ENCODE measurements around the gene MAPKBP1. TPM values are rescaled to one million over a fixed set of nuclear protein-coding genes. Genes with fewer than 3 reads are reported as not detected.
A peak's percentile ranks its signal among the peaks of the same experiment; 100 is the strongest.

The MAPKBP1 gene
- total and polyA plus RNA-seq, 8 donors = 18.5 to 25.4 (median 22.9) TPM

GRCh38 chr15:41858756-41859155 lies 84.5 kb downstream of the MAPKBP1 start:
- DNase-seq (no peak), ATAC-seq (no peak)
- intact Hi-C loops (cut with DNase I) = no loop called here

DNA sequence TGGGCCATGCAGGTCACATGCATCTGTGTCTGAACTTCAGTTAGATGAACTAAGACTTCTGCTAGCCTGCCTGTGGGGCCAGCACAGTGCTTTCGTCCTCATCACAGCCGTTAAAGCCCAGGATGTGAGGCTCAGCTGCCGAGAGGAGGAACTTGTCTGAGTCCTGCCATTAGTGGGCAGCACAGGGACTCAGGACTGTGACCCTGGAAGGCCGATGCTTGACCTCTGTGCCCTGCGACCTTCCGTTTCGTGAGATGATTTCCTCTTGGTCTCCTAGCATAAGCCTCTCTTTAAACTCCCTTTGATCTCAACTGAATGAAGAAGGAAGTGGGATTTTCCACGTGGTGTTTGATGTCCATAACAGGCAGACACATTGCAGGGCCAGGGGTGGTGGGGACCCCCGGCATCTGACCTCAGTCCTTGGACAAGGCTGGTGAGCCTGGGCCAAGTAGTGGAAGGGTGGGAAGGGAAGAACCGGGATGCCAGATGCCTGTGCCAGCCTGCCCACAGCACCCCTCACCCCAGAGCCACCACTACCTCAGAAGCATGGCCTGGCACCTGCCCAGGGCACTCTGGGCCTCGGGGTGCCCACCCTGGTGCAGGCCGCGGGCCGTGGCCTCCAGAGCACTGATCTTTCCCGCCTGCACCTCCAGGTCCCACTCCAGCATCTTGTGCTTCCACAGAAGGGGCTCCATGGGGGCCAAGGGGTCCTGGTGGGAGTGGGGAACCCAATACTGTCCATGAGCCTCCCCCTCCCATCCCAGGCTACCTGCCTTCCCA lies 86.0 kb downstream of the MAPKBP1 start:
- no peaks in the 10 kb centered on the region for H3K36me3 ChIP-seq
- intact Hi-C loops (cut with DNase I) = no loop called here
- no peaks in the 10 kb centered on the region for H3K9me3 ChIP-seq
- no peak overlapping the region for H3K4me3 ChIP-seq
- TF ChIP-seq, protein P1, sequence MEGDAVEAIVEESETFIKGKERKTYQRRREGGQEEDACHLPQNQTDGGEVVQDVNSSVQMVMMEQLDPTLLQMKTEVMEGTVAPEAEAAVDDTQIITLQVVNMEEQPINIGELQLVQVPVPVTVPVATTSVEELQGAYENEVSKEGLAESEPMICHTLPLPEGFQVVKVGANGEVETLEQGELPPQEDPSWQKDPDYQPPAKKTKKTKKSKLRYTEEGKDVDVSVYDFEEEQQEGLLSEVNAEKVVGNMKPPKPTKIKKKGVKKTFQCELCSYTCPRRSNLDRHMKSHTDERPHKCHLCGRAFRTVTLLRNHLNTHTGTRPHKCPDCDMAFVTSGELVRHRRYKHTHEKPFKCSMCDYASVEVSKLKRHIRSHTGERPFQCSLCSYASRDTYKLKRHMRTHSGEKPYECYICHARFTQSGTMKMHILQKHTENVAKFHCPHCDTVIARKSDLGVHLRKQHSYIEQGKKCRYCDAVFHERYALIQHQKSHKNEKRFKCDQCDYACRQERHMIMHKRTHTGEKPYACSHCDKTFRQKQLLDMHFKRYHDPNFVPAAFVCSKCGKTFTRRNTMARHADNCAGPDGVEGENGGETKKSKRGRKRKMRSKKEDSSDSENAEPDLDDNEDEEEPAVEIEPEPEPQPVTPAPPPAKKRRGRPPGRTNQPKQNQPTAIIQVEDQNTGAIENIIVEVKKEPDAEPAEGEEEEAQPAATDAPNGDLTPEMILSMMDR (IDR thresholded peaks at IDR 0.05) = no peak
- H3K27ac ChIP-seq = no peak overlapping the region
- H3K27me3 ChIP-seq = no peaks in the 10 kb centered on the region
- ATAC-seq = peak; percentile 25
- DNase-seq = no peak
- H3K4me1 ChIP-seq = no peaks in the 10 kb centered on the region

More at GRCh38 chr15:41858756-41859155, 84.5 kb downstream of the MAPKBP1 start:
- TF ChIP-seq, protein P1 (IDR thresholded peaks at IDR 0.05) = no peak
- Histone ChIP-seq H3K9me3 (no peaks in the 10 kb centered on the region), H3K4me3 (no peak overlapping the region), H3K27ac (no peak overlapping the region), H3K36me3 (peaks cover 0 to 7% of the 10 kb centered on the region in 2 donors), H3K4me1 (no peaks in the 10 kb centered on the region), H3K27me3 (no peaks in the 10 kb centered on the region)

DNA sequence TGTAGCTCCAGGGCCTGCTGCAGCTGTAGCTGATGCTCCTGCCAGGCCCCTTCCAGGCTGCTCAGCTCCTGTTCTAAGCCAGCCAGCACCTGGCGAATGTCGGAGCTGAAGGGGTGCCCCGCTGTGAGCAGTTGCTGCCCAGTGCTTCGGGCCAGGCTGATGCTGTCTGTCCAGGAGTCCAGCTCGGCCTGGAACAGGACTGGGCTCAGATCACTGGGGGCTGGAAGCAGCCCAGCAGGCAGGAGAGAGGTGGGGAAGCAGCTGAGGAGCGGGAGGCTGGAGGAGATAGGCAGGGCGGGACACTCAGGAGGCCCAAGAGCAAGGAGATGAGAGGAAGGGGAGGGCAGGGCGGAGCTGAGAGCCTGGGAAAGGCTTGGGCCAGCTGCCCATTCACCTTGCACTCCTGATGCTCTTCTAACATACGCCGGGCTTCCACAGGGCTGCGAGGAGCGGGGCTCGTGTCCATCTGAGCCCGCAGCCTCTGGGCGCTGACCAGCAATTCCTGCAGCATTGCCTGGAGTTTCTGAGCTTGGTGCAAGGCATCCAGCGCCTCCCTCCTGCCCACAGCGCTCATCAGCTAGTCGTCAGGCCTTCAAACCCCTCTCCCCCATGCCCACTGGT lies 87.6 kb downstream of the MAPKBP1 start:
- Histone ChIP-seq H3K9me3 (no peaks in the 10 kb centered on the region), H3K36me3 (peaks cover 0 to 5% of the 10 kb centered on the region in 2 donors), H3K27me3 (no peaks in the 10 kb centered on the region), H3K4me1 (no peaks in the 10 kb centered on the region), H3K4me3 (no peak overlapping the region), H3K27ac (no peak overlapping the region)
- intact Hi-C loops (cut with DNase I) = no loop called here
- ATAC-seq (no peak), DNase-seq (no peak)
- TF ChIP-seq, protein P1 (IDR thresholded peaks at IDR 0.05) = no peak

- H3K27me3 ChIP-seq = no peaks in the 10 kb centered on the region
- intact Hi-C loops (cut with DNase I) = no loop called here
- peak in 1 of 4 donors; percentile 52 for DNase-seq
- TF ChIP-seq, protein P1 (IDR thresholded peaks at IDR 0.05) = no peak
- peaks cover 0 to 5% of the 10 kb centered on the region in 2 donors for H3K36me3 ChIP-seq
- peak; percentile 53 for ATAC-seq
- H3K4me1 ChIP-seq = no peaks in the 10 kb centered on the region
- no peak overlapping the region for H3K4me3 ChIP-seq
- H3K9me3 ChIP-seq = no peaks in the 10 kb centered on the region
- H3K27ac ChIP-seq = no peak overlapping the region
These were observed 88.3 kb downstream of the MAPKBP1 start for GRCh38 chr15:41862515-41863116.

DNA sequence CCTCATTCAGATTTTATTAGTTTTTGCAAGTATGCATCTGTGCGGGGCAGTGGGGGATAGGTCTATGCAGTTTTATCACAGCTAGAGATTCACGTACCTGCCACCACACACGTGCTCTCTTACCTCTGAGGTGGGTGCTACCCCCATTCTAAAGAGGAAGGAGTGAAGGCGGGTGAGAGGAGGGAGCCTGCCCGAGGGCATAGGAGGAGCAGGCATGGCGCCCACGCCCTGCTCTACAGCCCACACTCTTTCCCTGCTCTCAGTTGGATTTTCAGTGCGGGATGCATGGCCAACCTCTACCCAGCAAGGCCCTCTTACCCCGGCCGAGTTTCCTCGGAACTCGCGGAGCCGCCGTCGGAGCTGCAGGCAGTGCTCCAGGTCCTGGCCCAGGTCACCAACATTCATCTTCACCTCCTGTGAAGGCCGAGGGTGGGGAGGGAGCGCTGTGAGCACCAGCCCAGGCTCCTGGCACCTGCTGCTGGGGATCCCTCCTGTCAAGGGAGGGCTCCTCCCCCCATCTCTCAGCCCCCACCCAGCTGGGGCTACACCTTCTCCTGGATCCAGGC lies 91.3 kb downstream of the MAPKBP1 start:
- intact Hi-C loops (cut with DNase I) = no loop called here

More for the DNA sequence above, 91.3 kb downstream of the MAPKBP1 start:
- DNase-seq (no peak), ATAC-seq (no peak)
- H3K27ac ChIP-seq = no peak overlapping the region
- TF ChIP-seq, protein P1 (IDR thresholded peaks at IDR 0.05) = no peak
- no peaks in the 10 kb centered on the region for H3K4me1 ChIP-seq
- H3K4me3 ChIP-seq = no peak overlapping the region
- H3K27me3 ChIP-seq = no peaks in the 10 kb centered on the region
- H3K9me3 ChIP-seq = no peaks in the 10 kb centered on the region
- peaks cover 0 to 5% of the 10 kb centered on the region in 2 donors for H3K36me3 ChIP-seq
